HG03039 (cell line): ENCODE measurements around the gene SLC6A6.

Experiments
- ATAC-seq: cut with Tn5 transposase; IDR thresholded peaks from one replicate; pipeline ENCODE4 v1.9.1; 2021; ENCODE audit warnings: mild to moderate bottlenecking, moderate library complexity; ENCODE audit not compliant: unreplicated experiment

The SLC6A6 gene

DNA sequence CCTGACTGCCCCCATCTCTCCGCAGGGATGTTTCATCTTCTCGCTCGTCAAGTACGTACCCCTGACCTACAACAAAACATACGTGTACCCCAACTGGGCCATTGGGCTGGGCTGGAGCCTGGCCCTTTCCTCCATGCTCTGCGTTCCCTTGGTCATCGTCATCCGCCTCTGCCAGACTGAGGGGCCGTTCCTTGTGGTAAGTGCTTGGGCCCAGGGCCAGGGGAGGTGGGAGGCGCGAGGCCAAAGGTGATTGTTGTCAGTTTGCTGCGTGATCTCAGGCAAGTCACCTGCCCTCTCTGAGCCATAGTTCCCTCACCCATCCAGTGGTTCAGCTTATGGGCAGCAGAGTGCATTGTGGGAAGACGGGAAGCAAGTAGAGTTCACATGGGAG lies 79.2 kb downstream of the SLC6A6 start:
- ATAC-seq: no peak

DNA sequence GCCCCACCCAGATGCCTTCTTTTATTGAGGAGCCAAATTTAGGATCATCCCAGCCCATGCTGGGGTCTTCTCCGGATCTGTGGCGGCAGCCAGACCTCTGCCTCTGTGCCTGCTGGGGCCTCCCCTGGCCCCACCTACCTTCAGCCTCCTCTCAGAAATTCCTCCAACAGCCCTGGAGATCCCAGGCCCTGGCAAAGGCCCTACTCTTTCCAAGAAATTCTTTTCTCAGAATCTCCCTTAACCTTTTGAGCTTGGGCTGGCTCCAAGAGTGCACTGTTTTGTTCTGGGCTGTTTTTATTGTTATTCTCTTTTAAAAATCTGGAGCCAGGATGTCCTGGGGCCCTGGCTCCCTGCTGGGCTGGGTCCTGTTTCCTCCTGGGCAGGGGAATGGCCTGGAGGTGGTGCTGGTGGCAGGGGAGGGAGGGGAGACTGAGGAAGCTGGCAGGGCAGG lies 79.9 kb downstream of the SLC6A6 start:
- no peak for ATAC-seq

DNA sequence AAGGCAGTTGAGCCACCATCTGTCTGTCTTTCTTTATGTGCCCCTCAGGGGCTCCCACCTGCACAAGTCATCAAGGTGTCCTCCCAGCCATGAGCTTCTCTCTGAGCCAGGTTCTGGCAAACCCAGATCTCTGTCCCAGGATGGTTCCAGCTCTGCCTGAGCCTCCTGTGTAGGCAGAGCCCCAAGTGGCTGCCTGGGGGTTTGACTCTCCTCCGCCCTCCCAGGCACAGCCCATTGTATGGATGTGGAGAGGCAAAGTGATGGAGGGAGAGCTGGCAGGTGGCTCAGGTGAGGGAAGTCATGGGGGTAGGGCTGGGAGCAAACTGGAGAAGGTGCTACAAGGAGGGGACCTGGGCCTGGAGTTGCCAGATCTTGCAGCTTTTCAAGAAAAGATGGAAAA lies 80.9 kb downstream of the SLC6A6 start:
- no peak for ATAC-seq

DNA sequence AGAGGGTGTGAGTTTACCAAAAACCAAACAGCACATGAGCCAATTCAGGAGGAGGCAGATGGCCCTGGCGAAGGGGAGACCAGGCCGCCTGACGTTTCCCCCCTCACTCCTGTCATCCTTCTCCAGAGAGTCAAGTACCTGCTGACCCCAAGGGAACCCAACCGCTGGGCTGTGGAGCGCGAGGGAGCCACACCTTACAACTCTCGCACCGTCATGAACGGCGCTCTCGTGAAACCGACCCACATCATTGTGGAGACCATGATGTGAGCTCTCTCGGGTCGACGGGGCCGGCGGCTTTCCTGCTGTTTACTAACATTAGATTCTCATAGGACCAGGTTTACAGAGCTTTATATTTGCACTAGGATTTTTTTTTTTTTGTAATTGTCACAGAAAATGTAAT lies 82.3 kb downstream of the SLC6A6 start:
- no peak for ATAC-seq

DNA sequence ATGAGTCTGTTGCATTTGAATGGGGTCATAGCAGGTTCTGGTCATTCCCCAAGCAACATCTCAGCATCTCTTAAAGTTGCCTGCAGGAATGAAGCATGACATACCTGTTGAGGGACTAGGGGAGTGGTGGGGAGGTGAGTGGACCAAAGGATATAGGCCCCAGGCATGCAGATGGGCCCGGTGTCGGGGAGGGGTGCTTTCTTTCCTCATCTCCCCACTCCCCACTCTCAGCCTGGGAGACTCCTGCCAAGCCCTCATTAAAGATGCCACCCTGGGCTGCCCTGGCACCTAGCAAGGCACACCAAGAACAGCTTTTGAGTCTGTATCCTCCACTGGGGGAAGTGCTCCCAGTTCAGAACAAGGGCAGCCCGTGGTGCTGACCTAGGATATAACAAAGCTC lies 83.6 kb downstream of the SLC6A6 start:
- no peak for ATAC-seq

DNA sequence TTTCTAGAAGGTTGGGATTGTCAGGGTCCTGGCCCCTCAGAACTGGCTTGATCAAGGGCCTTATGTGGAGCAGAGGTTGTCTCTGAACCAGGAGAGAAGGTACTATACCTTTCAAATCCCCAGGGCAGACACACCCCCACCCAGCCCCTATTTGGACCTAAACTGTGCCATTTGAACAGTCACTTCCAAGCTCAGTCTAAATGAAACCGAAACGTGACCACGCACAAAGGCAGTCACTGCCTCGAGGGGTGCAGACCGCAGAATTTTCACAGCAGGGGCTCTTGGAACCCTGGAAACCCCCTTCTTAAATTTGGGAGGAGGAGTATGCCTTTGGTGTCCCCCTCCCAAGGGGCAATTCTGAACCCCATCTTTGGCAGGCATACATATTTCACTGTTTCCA lies 84.1 kb downstream of the SLC6A6 start:
- no peak for ATAC-seq

DNA sequence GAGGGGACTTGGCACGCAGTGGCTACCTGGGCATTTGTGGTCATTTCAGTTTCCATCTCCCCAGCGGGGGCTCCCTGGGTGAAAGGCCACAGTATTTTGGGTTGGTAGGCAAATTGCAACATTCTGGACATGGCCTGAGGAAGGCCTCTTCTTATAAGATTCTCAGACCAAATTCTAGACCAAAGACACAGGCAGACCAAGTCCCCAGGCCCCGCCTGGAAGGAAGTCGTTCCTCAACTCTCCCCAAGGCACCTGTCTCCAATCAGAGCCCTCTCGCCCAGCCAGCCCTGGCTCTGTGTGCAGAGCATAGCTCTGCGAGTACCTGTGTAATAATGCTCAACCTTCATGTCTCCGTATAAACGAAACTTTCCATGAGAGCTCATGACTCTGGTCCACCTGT lies 84.7 kb downstream of the SLC6A6 start:
- no peak for ATAC-seq

DNA sequence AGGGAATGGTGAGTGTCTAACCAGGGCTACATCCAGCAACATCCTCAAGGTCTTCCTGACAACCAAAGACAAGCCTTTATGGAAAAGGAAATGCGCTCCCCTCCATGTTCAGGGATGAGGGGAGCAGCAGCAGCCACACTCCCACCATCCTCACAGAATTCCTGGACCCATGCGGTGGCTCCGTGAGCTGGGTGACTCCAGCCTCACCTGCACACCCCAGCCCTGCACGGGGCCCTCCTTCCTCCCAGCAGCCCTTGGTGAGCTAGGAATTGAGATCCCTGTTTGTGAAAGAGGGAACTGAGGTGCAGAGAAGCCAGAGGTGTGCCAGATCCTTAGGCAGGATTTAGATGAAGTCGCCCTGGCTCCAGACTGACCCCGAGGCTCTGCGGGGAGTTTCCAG lies 85.4 kb downstream of the SLC6A6 start:
- no peak for ATAC-seq

DNA sequence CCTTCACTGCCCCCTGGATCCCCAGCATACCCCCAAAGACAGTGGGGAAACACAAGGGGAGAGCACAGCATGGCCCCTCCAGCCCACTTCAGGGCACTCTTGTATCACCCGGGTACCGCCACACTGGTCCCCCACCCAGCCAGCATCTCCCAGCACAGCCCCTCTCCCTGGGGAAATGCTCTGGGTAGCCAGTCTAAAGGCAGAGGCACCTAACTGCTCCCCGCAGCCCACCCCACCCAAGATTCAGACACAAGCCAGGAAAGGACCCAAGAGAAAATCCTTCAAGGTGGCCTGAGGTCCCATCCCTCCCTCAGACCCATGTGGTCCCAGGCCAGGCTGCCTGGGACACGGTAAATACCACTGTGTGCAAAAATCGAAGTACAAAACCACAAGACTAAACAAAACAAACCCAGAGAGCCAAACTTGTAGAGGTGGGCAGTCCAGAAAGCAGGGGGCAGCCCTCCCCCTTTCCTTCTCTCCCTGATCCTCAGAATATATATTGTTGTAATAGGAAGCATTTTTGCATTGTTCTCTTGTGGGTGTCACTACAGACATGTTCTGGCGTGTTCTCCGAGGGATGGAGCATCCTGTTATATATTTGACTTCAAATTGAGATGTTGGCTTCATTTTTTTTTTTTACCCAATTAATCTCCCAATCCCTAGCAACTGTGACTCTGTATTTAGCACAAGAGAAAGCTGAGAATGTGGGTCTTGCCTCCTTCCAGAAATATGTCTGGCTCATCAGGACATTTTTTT lies 86.1 kb downstream of the SLC6A6 start:
- no peak for ATAC-seq

DNA sequence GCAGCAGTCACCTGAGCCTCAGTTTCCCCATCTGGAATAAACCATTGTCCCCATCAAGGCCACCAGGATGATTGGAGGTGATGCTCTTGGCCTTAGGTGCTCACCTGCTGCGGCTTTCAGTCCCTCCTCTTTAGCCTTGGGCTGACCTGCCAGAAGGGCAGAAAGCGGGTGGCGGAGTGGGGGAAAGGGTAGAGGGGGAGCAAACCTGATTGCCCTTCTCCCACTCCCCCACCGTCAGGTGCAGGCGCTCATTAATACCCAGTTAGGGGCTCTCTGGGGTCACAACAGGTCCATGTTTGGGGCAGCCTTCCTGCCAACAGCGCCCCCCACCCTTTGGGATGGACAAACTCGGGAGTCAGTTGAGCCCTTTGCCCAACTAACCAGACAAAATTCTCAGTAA lies 87.2 kb downstream of the SLC6A6 start:
- ATAC-seq: no peak

DNA sequence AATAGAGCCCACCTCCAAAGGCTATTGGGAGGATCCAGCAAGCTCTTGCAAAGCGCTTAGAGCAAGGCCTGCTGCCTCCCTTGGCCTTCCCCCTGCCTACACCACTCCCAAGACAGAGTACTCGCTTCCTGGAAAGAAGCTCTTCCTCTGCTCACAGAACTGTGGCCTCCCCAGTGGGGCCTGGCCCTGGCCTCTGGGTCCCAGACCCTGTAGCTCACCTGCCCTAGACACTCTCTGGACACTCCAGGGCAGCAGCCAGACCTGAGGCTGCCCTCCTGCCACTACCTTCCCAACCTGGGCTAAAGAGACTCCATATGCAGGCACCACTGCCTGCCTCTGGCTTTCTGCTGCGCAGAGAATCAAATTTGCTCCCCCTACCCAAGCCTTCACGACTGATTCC lies 87.8 kb downstream of the SLC6A6 start:
- ATAC-seq: no peak

DNA sequence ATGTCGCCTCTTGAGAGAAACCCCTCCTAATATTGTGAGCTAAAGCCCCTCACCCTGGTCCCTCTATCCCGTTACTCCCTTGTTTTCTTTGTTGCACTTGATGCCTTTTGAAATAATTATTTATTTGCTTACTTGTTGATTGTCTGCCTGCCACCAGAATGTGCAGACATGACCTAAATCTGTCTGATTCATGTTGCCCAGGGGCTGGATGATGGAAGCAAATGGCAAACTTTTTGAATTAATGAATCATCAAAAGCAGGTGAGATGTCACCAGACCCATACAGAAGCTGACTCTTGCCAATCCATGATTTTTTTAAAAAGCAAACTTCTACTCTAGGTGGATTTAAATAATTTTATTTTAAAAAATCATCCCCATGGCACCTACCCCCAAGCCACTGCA lies 88.4 kb downstream of the SLC6A6 start:
- ATAC-seq: no peak

DNA sequence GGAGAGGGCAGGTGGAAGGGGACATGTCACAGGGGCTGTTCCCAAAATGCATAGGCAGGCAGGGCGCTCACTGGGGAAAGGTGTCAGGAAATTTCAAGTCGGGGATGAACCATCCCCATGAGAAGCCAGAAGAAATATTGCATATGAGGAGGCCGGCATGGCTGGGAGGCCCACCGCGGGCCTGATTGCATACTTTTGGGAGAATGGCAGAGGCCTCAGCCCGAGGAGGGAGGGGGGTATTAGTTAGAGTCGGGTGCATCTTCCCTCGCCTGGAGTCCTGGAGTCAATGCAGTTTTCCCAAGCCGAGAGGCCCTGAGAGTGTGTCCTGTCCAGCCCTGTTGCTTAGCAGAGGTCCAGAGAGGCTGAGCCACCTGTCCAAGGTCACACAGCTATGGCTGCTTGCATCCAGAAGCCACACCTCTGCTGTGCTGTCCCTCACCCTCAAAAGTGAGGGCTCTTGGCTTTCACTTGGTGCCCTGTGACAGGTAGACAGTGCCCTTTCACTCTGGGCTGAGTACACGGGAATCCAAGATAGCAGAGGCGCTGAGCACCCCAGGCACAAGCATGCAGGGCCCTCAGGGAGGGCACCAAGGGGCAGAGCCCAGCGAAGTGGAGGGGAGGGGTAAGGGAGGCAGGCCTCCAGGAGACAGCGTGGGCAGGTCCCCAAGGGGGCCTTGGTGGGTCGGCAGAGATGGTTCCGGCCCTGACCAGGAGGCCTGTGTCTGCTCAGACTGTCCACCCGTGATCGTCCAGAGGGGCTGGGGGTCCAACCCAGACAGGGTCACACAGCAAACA lies 89.2 kb downstream of the SLC6A6 start:
- ATAC-seq: no peak

DNA sequence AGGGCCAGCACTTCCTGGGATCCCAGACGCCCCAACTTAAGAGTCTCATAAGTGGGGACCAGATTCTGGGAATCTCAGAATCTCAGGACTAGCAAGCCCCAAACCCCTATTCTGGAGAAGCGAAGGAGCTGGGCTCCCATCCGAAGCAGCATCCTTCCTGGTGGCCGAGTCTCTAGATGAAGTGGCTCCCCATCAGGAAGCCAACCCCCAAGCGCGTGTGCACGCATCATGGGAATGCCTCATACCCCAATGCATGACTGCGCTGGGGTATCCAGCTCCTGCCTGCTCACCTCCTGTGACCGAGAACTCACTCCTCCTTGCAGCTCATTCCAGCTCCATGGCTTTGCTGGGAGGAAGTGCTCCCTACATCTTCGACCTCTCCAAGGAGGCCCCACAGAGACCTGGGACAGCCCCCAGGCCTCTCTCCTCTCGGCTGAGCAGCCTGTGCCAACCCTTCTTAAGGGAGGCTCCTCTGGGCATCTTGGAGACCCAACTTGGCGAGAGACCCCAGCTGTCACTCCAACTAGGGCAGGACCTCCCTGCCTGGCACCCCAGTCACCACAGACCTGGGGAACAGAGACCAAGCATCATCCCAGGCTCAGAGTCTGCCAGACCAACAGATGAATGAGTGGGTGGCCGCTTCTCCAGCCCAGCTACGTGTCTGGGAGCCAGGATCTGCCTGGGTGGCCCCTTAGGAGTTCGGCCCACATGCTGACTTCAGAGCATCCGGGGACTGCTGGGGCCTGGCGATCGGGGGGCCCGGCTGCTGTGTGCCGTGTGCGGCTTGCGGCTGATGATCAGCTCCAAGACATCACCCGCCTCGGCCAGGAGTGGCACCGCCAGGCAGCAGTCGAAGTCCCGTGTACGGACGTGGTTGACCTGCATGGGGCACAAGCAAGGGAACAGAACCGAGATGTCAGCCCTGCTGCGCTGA lies 90.8 kb downstream of the SLC6A6 start:
- ATAC-seq: no peak

DNA sequence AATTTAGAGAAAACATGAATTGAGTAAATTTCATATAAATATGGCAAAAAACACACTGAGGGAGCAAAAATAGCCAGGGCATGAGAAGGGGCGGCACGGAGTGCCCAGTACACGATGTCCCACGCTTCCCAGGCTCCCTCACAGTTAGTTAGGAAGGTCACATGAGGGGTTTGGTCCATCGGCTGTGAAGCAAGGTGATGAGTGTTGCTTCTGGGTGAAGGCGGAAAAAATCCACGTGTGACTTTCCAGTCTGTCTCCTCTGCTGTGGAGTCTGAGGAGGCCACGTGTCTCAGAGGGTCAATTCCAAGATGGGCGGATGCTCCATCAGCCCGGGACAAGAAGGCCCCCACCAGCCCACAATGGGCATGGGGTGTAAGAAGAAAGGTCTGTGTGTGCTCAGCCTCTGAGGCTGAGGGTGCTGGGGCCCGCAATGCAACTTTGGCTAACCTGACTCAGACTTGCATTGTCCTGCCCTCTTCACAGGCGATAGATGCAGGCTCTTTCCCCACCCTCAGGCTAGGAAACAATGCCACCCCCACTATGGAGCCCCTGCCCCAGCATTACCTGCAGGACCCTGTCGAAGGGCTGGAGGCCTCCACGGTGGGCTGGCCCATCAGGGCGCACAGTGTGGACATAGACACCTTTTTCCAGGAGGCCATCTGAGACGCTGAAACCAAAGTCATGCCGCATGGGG lies 92.0 kb downstream of the SLC6A6 start:
- ATAC-seq: no peak

DNA sequence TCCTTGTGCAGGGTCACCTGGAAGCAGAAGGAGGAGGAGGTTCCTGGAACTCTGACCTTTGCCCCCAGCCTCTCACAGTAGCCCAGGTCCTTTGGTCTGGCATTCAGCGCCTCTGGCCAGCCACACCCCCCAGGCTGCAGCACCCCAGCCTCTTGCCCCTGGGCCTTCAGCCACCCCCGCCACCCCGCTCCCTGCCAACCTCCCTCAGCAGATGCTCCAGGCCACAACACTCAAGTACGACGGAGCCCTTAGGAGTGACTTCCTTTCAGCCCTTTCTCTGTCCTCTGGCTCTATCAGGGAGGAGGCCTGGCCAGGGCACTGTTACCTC lies 92.5 kb downstream of the SLC6A6 start:
- no peak for ATAC-seq

DNA sequence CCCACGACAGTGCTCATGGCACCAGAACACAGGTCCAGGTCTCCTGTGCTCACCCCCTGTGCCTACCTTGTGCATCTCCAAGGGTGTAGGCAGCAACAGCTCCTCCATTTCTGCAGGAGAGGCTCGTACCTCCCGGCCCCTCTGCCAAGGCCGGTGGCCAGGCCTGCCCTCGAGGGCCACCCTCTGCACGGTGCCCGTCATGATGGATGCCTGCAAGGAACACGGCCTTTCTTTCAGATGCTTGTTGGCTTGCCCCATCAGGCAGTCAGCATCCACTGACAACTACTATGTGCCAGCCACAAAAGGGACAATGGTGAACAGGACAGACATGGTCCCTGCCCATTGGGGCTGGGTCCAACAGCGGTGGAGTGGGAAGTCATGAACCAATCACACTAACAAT lies 93.9 kb downstream of the SLC6A6 start:
- ATAC-seq: no peak

DNA sequence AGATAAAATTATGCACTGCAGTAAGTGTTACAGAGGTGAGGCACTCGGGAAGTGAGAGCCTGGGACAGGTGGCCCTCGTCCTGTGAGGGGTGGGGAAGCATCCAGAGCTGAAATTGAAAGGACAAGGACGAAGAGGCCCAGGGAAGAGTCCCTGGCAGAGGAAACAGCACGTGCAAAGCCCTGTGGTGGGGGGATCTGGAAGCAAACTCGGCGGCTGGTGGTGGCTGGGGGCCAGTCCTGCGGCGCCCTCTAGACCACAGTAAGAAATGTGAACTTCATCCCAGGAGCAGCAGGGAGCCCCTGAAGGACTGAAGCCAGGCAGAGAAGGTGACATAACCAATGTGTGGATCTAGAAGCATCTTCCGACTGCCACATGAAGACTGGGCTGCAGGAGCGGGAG lies 94.9 kb downstream of the SLC6A6 start:
- no peak for ATAC-seq

DNA sequence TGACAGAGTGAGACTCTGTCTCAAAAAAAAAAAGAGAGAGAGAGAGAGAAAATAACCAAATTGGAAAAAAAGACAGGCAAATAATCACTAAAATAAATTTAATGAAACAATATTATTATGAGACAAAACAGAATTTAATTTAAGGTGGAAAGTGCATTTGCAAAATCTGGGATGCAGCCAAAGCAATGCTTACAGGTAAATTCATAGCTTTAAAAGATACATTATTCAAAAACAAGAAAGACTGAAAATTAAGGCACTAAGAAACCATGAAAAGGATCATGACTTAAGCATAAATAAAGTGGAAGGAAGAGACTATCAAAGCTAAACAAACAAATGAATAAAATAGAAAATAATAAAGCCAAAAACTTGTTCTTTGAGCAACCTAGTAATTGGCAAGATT lies 100.1 kb downstream of the SLC6A6 start:
- ATAC-seq: no peak

DNA sequence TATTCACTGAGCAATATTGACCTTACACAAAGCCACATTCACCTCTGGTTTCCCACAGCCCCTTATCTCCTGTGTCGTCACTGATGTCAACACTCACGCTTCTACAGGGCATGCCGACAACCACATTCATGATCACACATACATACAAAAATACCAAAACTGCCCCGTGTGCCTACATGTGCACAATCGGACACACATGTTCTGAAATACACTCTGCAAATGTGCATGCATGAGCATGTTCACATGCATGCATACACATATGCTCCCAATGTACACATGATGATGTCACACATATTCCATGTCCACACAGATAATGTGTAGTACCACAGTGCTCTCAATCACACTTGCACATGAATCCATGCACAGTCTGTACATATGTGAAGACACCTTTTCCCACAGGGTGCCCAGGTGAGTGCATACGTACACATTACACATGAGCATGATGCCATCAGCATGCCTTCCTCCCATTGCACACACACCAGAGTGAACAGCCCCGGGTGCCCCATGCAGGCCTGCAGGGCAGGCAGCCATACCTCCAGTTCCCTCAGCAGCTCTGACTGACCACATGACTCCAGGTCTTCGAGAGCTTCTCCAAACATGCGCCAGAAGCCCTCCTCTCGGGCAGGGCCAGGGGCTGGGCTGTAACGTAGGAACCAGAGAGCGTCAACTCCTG lies 100.8 kb downstream of the SLC6A6 start:
- no peak for ATAC-seq
